RPMI7951 (cell line): ENCODE results near the gene ZSWIM3. TPM values are rescaled to one million over a fixed set of nuclear protein-coding genes. Genes with fewer than 3 reads are reported as not detected.

ENCODE experiments used
- DNase-seq: peaks from one replicate; pipeline ENCODE4 v3.0.0-alpha.2; 2012; ENCODE audit warnings: low read depth
- total RNA-seq: library from RNA; depleted of rRNA; stranded (reverse); fragments of >200 nt; shearing (Covaris generic); gene quantifications from 2 replicates; pipeline ENCODE4 v1.2.3, GENCODE V29; 2014

Gene ZSWIM3
- total RNA-seq, 1 experiment from 2014 or later, result 9.3 TPM

DNA sequence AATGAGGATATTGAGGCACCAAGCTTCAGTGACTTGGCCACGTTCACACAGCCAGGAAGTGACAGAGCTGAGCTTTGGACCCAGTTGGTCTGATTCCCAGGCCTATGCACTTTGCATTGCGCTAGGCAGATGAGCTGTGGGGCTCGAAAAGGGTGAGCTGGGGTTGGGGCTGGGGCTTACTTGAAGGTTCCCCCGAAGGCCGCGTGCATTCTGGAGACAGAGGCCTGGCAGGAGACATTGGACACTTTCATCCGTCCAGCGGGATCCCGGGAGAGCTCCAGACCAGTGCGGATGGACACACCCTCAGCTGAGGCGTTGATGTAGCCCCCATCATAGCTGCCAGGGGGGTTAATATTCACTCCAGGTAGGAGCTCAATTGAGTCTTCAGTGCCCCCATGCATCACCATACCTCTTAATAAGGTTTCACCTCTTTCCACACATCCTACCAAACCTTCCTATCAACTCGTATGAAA is 52.0 kb downstream of the ZSWIM3 start:
- no peak for DNase-seq

DNA sequence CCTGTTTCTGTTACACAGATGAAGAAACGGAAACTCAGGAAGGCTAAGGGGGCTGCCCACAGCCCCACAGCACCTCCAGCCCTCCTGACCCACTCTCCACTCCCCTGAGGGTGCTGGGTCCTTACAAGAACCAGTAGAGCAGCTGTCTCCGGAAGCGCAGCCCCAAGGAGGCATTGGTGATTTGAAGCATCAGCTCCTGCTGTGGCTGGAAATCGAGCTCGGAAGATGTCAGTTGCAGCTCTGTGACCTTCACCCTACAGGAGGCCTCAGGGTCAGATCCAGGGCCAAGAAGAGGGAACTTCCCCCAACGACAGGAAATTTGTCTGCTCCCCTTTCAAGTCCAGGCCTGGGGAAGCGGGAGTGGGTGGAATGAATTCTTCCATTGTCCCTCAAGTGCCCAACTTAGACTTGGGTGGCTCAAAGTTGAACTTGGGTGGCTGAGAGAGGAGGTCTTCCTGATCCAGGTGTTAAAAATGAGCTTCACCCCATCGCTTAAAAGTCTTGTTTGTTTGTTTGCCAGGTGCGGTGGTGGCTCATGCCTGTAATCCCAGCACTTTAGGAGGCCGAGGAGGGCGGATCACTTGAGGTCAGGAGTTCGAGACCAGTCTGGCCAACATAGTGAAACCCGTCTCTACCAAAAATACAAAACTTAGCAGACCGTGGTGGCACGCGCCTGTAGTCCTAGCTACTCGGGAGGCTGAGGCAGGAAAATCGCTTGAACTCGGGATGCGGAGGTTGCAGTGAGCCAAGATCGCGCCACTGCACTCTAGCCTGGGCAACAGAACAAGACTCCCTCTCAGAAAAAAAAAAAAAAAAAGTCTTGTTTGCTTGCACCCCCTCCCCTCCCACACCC is 52.6 kb downstream of the ZSWIM3 start:
- no peak for DNase-seq

DNA sequence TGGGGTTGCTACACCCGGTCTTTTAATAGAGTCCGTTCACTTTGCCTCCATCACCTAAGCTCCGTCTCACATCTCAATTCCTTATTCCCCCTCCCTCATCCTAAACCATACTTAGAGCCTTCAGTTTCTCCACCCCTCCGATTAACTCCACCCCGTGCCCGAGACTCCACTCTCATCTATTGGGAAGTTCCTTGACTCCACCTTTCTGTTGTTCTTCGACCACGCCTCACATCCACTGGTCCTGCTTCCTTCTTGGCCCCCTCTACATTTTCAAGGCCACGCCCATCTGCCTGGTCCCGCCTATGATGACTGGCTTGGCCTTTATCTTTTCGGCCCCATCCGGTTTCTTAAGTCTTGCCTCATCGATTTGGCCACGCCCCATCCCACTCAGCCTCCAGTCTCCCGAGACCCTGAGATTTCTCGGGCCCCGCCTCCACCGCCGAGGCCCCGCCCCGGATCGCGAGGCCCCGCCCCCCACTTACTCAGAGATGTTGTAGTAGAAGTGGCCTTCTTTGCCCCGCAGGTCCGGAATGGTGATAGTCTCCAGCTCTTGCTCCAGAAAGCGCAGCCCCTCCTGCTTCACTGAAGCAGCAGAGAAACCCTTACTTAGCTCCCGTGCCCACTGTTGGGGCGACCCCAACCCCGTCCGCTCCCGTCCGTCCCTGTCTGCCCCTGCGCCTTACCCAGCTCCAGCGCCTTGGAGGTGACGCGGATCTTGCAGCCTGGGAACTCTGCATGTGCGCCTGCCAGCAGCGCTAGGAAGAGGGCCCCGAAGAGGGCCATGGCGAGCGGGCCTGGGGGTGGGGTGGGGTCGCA is 53.5 kb downstream of the ZSWIM3 start:
- peak; percentile 100 for DNase-seq

DNA sequence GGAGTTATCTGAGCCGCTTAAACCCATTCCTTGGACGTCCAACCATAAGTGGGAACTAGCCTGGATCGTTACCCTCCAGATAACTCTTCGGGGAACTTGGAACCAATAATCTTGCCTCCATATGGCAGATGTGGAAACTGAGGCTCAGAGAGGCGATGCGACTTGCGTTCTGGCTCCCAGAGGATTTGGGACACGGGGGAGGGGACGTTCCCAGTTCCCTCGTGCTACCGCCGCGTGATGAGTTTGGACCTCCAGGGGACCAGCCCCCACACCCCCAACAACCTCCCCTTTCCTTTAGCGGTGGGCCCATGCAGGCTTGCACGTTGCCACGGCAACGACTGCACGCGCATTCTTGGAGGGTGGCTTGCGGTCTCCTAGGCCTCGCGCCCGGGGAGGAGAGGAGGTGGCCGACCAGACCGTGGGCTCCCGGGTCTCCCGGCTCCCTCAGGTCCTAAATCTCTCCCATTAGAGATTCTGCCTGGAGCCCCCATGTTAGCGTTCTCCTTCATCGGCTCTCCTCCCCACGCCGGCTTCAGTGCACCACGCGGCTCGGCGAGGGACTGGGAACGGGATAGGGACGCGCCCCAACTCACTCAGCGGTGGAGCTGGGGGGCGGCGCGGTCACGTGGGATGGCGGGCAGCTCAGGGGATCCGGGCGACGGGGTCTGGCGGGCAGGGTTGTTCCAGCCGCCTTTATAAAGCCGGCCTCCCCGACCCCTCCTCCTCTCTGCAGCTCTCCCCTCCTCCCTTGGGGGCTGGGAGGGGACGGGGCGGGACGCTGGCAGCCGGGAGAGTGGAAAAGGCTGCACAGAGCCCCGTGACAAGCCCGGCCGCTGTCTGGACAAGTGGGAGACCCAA is 54.3 kb downstream of the ZSWIM3 start, which contains the start of gene PLTP:
Gene PLTP (minus strand): TSS at position 670 of the 858 bp plus-strand sequence. CDS start 703 bp downstream, outside the sequence.
- DNase-seq, result peak; percentile 80

DNA sequence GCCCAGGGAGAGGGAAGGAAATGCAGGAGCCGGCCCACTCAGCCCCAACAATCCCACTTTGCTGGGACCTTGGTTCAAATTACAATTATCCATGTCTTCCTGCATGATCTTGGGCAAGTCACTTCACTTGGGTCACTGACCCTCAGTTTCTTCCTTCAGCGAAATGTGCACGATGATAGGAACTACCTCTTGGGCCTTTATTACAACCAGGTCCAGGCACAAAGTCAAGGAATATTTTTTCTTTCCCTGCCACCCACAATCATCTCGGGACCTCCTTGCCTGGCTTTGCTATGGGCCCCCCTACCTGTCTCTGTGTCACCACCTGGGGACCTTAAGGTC is 54.9 kb downstream of the ZSWIM3 start:
- no peak for DNase-seq

DNA sequence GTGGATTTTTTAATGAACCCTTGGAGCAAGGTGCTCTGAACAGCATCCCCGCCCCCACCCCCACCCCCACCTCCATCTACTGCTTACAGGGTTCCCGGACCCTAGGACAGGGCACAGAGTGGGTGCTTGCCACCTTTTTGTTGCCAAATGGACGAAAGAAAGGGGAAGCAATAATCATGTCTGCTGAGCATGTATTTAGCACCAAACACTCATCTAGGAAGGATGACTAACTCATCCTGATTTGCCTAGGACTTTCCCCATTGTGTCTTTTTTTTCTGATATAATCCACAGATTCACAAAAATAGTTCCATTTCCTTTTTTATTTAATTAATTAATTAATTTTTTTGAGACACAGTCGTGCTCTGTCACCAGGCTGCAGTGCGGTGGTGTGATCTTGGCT is 55.7 kb downstream of the ZSWIM3 start:
- no peak for DNase-seq

DNA sequence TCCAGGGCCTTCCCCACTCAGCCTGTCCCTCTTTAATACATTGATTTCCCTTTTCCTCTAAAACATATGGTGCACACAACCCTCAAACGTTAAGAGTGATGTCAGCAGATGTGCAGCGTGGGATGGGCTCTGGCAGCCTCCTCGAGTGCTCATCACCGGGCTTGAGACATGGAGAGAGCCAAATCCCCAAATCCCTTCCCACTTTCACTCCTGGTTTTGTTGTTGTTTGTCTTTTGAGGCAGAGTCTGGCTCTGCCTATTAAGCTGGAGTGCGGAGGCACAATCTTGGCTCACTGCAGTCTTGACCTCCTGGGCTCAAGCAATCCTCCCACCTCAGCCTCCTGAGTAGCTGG is 60.4 kb downstream of the ZSWIM3 start:
- no peak for DNase-seq

DNA sequence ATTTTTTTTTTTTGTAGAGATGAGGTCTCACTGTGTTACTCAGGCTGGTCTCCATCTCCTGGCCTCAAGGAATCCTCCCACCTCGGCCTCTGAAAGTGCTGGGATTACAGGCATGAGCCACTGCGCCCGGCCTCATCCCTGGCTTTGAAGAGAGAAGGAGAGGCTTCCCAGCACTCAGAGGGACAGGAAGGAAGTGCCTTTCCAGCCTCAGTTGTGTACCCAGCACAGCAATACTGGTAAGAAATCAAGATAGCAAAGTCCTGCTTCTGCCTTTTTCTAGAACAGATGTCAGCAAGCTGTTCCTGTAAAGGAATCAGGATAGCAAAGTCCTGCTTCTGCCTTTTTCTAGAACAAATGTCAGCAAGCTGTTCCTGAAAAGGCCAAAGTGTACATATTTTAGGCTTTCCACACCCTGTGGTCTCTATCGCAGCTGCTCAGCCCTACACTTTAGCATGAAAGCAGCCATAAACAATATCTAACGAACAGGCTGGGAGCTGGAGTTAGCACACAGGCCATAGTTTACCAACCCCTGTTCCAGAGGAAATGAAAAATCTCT is 60.8 kb downstream of the ZSWIM3 start:
- no peak for DNase-seq

DNA sequence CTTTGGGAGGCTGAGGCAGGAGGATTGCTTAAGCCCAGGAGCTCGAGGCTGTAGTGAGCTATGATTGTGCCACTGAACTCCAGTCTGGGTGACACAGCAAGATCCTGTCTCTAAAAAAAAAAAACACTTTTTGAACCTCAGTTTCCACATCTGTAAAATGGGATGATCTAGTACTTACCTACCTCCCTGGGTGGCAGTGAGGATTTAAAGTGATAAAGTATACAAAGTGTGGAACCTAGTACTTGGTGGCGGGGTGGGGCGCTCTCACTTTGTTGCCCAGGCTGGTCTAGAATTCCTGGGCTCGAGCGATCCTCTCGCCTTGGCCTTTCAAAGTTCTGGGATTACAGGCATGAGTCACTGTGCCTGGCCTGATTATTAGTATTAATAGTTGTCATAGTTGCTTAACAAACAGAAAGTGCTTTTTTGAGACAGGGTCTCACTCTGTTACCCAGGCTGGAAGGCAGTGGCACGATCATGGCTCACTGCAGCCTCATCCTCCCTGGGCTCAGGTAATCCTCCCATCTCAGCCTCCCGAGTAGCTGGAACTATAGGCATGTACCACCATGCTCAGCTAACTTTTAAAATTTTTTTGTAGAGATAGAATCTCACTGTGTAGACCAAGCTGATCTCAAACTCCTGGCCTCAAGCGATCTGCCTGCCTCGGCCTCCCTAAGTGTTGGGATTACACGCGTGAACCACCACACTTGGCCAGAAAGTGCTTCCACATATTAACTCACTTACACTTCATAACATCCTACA is 61.5 kb downstream of the ZSWIM3 start:
- DNase-seq, result no peak

DNA sequence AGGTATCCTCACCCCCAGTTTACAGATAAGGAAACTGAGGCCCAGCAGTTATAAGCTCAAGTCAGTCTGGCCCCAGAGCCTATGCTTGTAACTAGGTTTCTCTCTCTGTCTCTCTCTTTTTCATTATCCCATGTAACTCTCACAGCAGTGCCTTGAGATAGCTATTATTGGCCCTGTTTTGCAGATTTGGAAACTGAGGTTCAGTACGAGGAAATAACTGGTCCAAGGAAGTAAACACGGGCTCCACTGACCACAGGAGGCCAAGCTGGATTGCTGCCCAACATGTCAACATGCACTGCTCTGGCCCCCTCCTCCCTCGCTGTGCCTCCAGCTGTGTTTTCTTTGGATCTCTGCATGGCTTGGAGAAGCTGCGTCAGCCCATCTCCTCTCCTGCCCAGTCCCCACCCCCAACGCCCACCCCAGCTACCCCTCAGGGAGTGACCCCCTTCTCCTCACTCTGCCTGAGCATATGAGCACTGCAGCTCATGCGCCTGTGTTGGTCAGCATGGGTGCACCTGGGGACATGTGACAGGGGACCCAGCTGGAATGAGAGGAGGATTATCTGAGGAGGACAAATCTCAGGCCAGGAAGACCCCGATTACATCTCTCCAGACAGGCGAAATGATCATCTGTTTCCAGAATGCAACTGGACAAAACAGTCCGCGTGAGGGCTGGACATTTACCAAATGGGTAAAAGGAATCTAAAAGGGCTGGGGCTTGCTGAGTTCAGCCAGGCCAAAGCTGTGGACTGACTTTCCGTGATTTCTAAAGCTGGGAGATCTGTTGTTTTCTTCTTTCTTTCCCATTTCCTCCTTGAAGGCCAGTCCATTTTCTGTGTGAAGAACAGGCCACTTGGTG is 62.4 kb downstream of the ZSWIM3 start:
- peak; percentile 39 for DNase-seq

DNA sequence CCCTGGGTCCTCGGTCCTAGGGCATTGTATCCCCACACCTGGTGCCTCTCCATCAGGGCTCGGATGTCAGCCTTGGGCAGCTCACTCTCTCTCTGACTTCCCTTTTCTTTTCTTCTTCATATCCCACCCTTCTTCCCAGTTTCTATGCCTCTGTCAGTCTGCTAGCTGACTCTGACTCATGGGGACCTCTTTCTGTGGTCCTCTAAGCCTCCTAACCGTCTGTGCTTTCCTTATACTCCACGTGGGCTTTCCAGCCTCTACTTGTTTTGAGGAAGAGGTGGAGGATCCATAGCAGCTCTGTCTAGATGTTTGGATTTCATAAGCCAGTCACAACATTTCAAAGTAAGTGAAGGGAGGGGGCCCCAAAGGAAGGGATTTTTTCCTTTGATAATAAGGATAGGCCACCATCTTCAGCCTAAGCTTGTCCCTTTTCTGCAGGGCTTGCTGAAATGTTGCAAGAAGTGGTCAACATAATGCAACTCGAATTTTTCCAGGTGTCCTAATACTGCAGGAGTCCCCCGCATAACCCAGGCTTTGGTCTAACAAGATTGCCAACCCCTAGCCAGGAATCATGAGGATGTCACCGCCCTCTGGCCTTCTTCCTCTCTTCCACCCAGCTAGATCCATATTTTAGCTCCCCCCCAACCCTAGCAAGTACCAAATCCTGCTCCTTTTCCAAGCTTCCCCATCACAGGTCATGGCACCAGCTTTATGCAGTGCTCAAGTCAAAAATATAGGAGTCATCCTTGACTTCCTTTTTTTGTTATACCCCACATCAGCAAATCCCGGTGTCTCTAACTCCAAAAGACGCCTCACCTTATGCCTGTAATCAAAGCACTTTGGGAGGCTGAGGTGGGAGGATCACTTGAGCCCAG is 63.3 kb downstream of the ZSWIM3 start:
- no peak for DNase-seq

DNA sequence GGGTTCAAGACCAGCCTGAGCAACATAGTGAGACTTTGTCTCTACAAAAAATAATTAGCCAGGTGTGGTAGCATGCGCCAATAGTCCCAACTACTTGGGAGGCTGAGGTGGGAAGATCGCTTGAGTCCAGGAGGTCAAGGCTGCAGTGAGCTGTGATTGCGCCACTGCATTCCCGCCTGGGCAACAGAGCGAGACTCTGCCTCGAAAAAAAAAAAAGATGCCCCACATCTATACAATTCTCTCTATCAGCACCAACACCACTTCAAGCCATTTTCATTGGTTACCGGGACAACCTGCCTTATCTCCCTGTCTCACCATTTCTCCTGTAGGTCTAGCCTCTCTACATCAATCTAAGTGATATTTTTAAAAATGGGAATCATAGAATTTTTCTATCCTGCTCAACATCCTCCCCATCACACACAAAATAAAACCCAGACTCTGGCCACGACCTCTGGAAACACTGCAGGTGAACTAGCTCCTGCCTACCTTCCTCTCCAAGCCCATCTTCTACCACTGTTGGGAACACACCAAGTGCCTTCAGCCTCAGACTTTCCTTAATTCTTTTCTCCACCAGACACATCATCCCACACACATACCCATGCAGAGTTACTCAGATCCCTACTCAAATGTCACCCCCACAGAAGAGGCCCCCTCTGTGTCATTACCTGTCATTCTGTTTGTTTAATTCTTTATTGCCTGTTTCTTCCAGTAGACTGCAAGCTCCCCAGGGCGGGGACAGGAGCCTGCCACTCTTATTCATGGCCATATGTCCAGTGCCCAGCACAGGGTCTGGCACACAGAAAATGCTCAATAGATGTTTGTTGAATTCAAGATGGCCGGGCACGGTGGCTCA is 64.1 kb downstream of the ZSWIM3 start:
- no peak for DNase-seq

DNA sequence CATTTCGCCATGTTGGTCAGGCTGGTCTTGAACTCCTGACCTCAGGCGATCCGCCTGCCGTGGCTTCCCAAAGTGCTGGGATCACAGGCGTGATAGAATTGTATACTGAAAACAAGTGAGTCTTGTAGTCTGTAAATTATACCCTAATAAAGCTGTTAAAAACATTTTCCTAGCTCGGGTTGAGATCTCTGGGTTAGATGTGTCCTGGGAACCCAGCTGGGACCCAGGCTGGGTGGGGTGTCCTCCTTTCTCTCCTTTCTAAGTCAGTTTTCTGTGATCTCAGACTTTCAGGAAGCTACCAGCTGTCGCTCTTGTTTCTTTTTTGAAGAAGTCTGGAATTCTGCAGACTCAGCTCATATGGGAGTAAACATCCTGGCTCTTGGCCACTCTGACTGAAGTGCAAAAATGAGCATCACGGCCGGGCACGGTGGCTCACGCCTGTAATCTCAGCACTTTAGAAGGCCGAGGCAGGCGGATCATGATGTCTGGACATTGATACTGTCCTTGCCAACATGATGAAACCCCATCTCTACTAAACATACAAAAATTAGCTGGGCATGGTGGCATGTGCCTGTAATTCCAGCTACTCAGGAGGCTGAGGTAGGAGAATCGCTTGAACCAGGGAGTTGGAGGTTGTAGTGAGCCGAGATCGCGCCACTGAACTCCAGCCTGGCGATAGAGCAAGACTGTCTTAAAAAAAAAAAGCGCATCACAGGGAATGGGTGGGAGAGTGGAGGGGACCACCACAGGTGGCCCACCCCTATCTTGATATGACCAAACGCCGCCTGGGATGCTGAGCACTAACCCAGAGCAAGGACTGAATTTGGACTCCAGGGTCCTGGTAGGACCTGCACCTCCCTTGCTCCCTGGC is 67.2 kb downstream of the ZSWIM3 start:
- peak; percentile 66 for DNase-seq

DNA sequence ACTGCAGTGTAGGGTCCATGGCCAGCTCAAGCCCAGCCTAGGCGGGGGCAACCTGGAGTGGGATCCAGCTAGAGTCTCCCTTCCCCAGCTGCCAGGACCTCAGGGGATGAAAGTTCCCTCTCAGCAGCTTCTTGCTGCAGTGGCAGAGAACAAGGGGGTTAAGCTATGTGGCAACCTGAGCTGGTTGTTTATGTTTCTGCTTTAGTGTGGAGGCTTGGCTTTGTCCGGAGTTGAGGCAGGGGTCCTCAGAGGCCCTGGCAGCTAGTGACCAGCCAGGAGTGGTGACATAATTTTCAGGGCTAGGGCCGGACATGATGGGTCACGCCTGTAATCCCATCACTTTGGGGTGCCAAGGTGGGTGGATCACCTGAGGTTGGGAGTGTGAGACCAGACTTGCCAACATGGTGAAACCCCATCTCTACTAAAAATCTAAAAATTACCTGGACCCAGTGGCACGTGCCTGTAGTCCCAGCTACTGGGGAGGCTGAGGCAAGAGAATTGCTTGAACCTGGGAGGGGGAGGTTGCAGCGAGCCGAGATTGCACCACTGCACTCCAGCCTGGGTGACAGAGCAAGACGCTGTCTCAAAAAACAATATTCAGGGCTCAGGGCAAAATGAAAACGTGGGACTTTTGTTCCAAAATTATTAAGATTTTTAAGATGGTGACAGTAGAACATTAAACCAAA is 68.5 kb downstream of the ZSWIM3 start:
- no peak for DNase-seq

DNA sequence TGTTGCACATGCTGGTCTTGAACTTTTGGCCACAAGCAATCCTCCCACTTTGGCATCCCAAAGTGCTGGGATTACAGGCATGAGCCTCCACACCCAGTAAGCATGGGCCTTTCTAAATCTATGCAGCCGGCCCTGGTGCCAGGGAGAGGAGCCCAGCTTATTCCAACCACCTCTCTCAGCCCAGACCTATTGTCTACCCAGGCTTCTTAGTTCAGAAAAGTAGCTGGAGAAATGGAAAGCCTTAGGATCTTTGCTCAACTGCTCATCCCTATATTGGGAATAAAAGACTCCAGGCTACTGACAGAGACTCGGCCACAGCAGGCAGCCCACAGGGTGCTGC is 69.3 kb downstream of the ZSWIM3 start:
- no peak for DNase-seq

DNA sequence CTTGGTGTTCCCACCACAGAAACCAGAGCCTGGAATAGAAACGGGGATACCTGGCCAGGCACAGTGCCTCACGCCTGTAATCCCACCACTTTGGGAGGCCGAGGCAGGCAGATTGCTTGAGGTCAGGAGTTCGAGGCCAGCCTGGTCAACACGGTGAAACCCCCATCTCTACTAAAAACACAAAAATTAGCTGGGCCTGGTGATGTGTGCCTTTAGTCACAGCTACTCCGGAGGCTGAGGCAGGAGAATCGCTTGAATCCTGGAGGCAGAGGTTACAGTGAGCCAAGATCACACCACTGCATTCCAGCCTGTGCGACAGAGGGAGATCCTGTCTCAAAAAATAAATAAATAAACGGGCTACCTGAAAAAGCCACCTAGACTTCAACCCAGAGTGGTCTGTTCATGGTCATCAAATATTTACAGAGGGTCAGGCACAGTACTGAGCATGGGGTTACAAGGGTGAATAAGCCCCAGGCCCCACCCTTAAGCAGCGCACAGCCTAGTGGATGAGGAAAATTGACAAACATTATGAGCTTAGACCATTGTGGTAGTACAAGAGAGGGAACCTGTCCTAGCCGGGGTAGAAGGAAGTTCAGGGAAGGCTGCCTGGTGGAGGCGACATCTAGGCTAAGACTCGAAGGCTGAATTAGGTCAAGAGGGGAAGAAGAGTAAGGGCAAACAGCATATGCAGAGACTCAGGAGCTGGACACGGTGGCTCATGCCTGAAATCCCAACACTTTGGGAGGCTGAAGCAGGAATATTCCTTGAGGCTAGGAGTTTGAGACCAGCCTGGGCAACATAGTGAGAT is 69.9 kb downstream of the ZSWIM3 start:
- no peak for DNase-seq
